ENCODE data around the gene CAMKMT. TPM values are rescaled to one million over a fixed set of nuclear protein-coding genes. Genes with fewer than 3 reads are reported as not detected.
"Not testable (repeated sequence)": the region's sequence is repeated elsewhere in the genome, so short reads cannot be mapped to it uniquely, and the experiment has no call there.

The CAMKMT gene
- total RNA-seq, 1 experiment from 2014 or later = 2.7 TPM

GRCh38 chr2:44495544-44495943 lies 133.8 kb downstream of the CAMKMT start:
- Histone ChIP-seq H3K4me2 (ENCODE audit: low read length) (no peak overlapping the region), H3F3A (ENCODE audit: low read length, unreplicated experiment) (no peaks in the 10 kb centered on the region), H3K27ac (ENCODE audit: low read length) (no peak overlapping the region), H3K36me3 (ENCODE audit: low read depth, low read length) (no peaks in the 10 kb centered on the region), H3K9ac (ENCODE audit: low read length) (no peak overlapping the region), H3K4me1 (ENCODE audit: insufficient read depth, low read length) (no peaks in the 10 kb centered on the region), H2AFZ (ENCODE audit: low read length) (no peak overlapping the region), H3K9me2 (replicated peaks; ENCODE audit: low read length) (no peaks in the 10 kb centered on the region), H3K4me3 (ENCODE audit: low read length) (no peak overlapping the region), H3K79me2 (ENCODE audit: low read length) (no peaks in the 10 kb centered on the region), H3K27me3 (ENCODE audit: low read length) (no peaks in the 10 kb centered on the region), H4K20me1 (ENCODE audit: low read length) (no peaks in the 10 kb centered on the region), H3K9me3 (ENCODE audit: low read length) (no peaks in the 10 kb centered on the region)
- DNase-seq (no peak), ATAC-seq (no peak)
- CTCF ChIA-PET = no interaction called here
- TF ChIP-seq EZH2 (IDR thresholded peaks at IDR 0.05; ENCODE audit: low read length, unreplicated experiment) = no peak
- TF ChIP-seq CTCF (conservative IDR thresholded peaks at IDR 0.05; ENCODE audit: low read depth, low read length) = no peak
- TF ChIP-seq EZH2phosphoT487 (IDR thresholded peaks at IDR 0.05; ENCODE audit: borderline replicate concordance, low read length) = no peak
- BruUV-seq (replicated peaks) = no TSS peak
- POLR2A ChIA-PET (ENCODE audit: unreplicated experiment) = no interaction called here
- intact Hi-C loops (cut with micrococcal nuclease) = no loop called here

GRCh38 chr2:44496130-44496529 lies 134.4 kb downstream of the CAMKMT start:
- Histone ChIP-seq H3K79me2 (ENCODE audit: low read length) (no peaks in the 10 kb centered on the region), H3K4me3 (ENCODE audit: low read length) (no peak overlapping the region), H2AFZ (ENCODE audit: low read length) (no peak overlapping the region), H3K27ac (ENCODE audit: low read length) (no peak overlapping the region), H3F3A (ENCODE audit: low read length, unreplicated experiment) (no peaks in the 10 kb centered on the region), H3K27me3 (ENCODE audit: low read length) (no peaks in the 10 kb centered on the region), H3K36me3 (ENCODE audit: low read depth, low read length) (no peaks in the 10 kb centered on the region), H3K4me2 (ENCODE audit: low read length) (no peak overlapping the region), H4K20me1 (ENCODE audit: low read length) (no peaks in the 10 kb centered on the region), H3K9me2 (replicated peaks; ENCODE audit: low read length) (no peaks in the 10 kb centered on the region), H3K4me1 (ENCODE audit: insufficient read depth, low read length) (no peaks in the 10 kb centered on the region), H3K9ac (ENCODE audit: low read length) (no peak overlapping the region), H3K9me3 (ENCODE audit: low read length) (no peaks in the 10 kb centered on the region)
- ATAC-seq (no peak), DNase-seq (no peak)
- no TSS peak for BruUV-seq (replicated peaks)
- ChIA-PET POLR2A (ENCODE audit: unreplicated experiment) (no interaction called here), CTCF (no interaction called here)
- intact Hi-C loops (cut with micrococcal nuclease) = no loop called here
- TF ChIP-seq EZH2phosphoT487 (IDR thresholded peaks at IDR 0.05; ENCODE audit: borderline replicate concordance, low read length) (no peak), EZH2 (IDR thresholded peaks at IDR 0.05; ENCODE audit: low read length, unreplicated experiment) (no peak), CTCF (conservative IDR thresholded peaks at IDR 0.05; ENCODE audit: low read depth, low read length) (no peak)

DNA sequence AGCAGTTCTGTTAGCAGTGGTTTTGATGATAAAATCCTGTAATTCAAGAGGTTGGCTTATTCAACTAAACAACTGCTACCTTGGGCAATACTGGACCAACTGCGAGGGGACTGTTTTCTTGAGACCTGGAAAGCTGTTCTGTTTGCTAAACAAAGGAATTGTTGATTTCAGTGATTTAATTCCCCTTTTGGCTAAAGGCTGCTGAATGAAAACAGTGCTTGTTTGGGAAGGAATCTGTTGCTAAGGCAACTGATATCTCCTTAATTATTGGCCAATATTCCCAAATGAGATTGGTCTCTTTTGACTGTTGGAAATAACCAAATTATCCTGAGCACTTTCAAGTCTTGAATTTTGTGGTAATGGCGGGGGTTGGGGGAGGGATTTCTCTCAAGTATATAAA lies 136.8 kb downstream of the CAMKMT start:
- no peak overlapping the region for H2AFZ ChIP-seq (ENCODE audit: low read length)
- no peaks in the 10 kb centered on the region for H3K36me3 ChIP-seq (ENCODE audit: low read depth, low read length)
- H3K9me2 ChIP-seq (replicated peaks; ENCODE audit: low read length) = no peaks in the 10 kb centered on the region
- no peak overlapping the region for H3K4me2 ChIP-seq (ENCODE audit: low read length)
- H3K27ac ChIP-seq (ENCODE audit: low read length) = no peak overlapping the region
- no peak overlapping the region for H3K4me3 ChIP-seq (ENCODE audit: low read length)
- no peaks in the 10 kb centered on the region for H4K20me1 ChIP-seq (ENCODE audit: low read length)
- no peaks in the 10 kb centered on the region for H3K79me2 ChIP-seq (ENCODE audit: low read length)
- ATAC-seq (no peak), DNase-seq (no peak)
- H3K9me3 ChIP-seq (ENCODE audit: low read length) = no peaks in the 10 kb centered on the region
- TF ChIP-seq EZH2 (IDR thresholded peaks at IDR 0.05; ENCODE audit: low read length, unreplicated experiment) = no peak
- intact Hi-C loops (cut with micrococcal nuclease) = no loop called here
- no peak overlapping the region for H3K9ac ChIP-seq (ENCODE audit: low read length)
- POLR2A ChIA-PET (ENCODE audit: unreplicated experiment) = no interaction called here
- no peaks in the 10 kb centered on the region for H3K27me3 ChIP-seq (ENCODE audit: low read length)
- H3F3A ChIP-seq (ENCODE audit: low read length, unreplicated experiment) = no peaks in the 10 kb centered on the region
- BruUV-seq (replicated peaks) = no TSS peak
- CTCF ChIA-PET = no interaction called here
- peaks cover 11% of the 10 kb centered on the region for H3K4me1 ChIP-seq (ENCODE audit: insufficient read depth, low read length)

- H3K27ac ChIP-seq (ENCODE audit: low read length); H4K20me1 ChIP-seq (ENCODE audit: low read length); POLR2A ChIA-PET (ENCODE audit: unreplicated experiment); H3K9me2 ChIP-seq (replicated peaks; ENCODE audit: low read length); H3K79me2 ChIP-seq (ENCODE audit: low read length); BruUV-seq (replicated peaks); H2AFZ ChIP-seq (ENCODE audit: low read length); H3K4me2 ChIP-seq (ENCODE audit: low read length); H3K4me3 ChIP-seq (ENCODE audit: low read length); ATAC-seq; CTCF ChIA-PET; DNase-seq; H3K9me3 ChIP-seq (ENCODE audit: low read length); H3K27me3 ChIP-seq (ENCODE audit: low read length); intact Hi-C loops (cut with micrococcal nuclease); H3K36me3 ChIP-seq (ENCODE audit: low read depth, low read length); H3F3A ChIP-seq (ENCODE audit: low read length, unreplicated experiment); H3K9ac ChIP-seq (ENCODE audit: low read length): not testable (repeated sequence)
- peaks cover 21% of the 10 kb centered on the region for H3K4me1 ChIP-seq (ENCODE audit: insufficient read depth, low read length)
Observed at GRCh38 chr2:44505664-44506063, 143.9 kb downstream of the CAMKMT start.

Data from PC-3 (cell line).